Erythroblast (primary cell): Measurements from ENCODE around the gene CCL4.

Experiments
- DNase-seq, 2 experiments: peaks; one replicate each; lab custom pipeline; 2025; lab: John Stamatoyannopoulos, UW
- GATA1 ChIP-seq: IDR thresholded peaks from 2 replicates; pipeline ENCODE4 v1.6.1; 2011; ENCODE audit warnings: low read depth, mild to moderate bottlenecking, control low read depth, low read length, moderate library complexity
- POLR2A ChIP-seq: IDR thresholded peaks from 2 replicates; pipeline ENCODE4 v1.6.1; 2011; ENCODE audit warnings: mild to moderate bottlenecking, low read length

Gene CCL4

DNA sequence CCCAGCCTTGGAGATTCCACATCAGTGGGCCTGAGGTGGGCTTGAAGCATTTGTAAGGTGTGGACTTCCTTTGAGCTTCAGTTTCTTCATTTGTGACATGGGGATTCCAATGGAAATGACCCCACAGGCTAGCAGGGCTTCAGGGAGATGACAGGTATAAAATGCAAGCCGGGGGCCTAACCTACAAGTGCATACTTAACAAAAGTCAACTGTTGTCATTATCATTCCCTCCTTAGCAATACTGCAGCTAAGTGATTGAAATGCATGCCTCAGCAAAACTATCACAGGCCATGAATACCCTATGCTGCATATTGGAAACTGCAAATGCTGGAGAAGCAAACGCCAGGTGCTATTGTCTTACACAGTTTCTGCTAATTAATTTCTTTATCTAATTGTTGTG is 19.8 kb downstream of the CCL4 start:
- no peak for DNase-seq
- TF ChIP-seq POLR2A (no peak), GATA1 (no peak)

DNA sequence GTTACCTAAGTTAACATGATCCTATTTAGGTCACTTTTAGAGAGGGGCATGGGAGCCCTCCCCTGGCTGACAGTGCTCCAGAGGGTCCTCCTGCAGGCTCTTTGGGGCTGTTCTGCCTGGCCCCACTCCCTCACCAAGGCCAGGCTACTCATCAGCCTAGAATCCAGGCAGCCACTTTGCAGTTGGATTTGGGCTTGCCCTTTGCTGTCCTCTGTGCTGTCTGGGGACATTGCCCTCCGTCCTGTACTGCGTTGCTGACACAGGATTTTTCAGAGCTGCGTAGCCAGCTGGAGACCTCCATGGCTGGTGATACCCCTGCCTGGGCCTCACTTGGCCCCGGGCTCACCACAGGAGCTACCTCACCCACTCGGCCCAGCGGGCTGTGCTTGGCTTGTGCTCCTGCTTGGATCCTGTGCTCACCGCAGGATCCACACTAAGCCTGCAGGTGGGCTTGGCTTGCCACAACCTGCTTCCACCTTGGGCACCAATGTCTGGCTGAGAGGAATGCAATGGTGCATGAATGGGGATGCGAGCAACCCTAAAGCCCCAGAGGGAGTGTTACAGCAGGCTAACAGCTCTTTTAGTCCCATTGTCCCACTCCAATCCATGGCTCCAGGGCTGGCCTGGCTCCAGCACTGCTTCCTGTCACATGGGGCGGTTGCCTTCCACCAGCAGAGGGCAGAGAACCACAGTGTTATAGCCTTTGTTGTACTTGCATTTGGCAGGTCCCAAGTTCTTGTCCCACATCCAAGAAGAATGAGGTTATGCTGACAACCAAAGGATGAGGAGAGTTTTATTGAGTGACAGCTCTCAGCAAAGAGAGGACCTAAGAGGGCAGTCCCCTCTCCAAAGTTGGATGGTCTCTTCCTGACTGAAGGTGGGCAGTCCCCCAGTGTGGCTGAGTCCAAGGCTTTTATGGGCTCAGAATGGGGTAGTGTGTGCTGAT is 21.5 kb downstream of the CCL4 start:
- TF ChIP-seq POLR2A = no peak
- TF ChIP-seq GATA1 = no peak
- peak; percentile 27 to 45 for DNase-seq

DNA sequence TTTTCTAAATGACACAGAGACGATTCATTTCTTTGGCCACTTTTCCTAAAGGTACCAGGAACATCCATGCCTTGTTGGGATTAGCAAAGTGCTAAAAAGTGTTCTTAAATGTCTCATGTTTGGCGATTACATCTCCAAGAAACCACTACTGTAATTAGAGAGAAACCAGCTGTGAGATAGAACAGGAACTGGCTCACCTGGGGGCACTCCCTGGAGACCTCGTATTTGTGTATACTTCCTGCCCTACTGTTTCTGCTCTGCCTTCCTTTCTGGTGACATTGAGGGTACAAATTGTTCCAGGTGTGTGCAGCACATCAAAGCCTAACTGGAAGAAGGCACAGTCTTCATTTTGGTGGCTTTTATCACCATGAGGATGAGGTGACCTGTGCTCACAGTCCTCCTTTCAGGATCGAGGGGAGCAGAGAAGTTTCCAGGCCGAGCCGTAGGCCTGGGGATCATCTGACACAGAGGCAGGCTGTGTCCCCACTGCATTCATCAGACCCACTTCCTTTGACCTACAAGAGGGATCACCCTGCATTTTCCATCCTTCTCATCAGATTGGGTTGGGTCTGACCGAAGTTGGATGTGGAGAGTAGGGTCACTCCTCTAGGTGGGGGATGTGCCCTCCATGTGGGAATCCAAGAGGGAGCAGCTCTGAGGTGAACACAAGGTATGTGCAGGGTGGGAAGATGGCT is 23.7 kb downstream of the CCL4 start:
- DNase-seq = no peak
- TF ChIP-seq POLR2A = no peak
- TF ChIP-seq GATA1 = no peak

DNA sequence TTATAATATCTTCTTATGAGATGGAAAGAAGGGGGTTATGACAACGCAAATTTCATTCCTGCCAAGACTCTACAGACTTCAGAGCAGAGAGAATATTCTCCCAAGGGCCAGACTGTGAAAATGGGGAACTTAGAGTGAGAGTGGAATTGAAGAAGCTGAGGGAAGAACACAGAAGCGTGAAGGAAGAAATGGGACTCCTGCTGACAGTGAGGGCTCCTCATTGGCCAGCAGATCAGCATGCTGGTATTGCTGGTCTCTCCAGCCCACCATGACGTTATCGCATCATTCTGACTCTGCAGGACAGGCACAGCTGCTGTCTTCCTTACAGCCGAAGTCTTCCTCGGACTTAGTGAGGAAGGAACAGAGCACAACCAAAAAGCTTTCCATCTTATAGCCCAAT is 24.3 kb downstream of the CCL4 start:
- no peak for TF ChIP-seq GATA1
- no peak for TF ChIP-seq POLR2A
- no peak for DNase-seq

DNA sequence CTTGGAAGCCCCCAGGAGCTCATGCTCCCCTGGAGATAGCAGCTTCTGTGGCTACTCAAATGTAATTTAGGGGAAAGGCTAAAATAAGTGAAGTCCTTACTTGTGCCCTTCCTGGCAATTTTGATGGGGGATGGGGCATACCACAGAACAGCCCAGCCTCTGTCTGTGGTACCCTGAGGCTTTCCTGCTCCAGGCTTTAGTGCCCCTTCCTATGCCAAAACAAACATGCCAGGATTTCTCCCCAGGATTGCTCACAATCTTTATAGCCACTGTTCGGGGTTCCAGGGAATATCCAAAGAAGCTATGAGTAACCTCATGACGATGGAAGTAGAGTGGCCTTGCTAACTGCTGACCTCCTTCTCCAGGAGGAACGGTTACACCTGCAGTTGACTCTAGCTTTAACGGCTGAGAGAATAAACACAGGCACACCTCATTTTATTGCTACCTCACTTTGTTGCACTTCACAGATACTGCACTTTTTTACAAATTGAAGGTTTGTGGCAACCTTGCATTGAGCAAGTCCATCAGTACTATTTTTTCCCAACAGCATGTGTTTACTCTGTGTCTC is 24.9 kb downstream of the CCL4 start:
- no peak for DNase-seq
- no peak for TF ChIP-seq GATA1
- TF ChIP-seq POLR2A = no peak

DNA sequence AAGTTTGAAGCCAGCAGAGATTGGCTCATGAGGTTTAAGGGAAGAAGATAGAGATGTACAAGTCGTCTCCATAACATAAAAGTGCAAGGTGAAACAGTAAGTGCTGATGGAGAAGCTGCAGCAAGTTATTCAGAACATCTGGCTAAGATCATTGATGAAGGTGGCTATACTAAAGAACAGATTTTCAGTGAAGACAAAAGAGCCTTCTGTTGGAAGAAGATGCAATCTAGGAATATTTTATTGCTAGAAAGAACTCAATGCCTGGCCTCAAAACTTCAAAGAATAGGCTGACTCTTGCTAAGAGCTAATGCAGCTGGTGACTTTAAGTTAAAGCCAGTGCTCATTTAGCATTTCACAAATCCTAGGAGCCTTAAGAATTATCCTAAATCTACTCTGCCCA is 26.0 kb downstream of the CCL4 start:
- DNase-seq = no peak
- no peak for TF ChIP-seq GATA1
- TF ChIP-seq POLR2A = no peak

DNA sequence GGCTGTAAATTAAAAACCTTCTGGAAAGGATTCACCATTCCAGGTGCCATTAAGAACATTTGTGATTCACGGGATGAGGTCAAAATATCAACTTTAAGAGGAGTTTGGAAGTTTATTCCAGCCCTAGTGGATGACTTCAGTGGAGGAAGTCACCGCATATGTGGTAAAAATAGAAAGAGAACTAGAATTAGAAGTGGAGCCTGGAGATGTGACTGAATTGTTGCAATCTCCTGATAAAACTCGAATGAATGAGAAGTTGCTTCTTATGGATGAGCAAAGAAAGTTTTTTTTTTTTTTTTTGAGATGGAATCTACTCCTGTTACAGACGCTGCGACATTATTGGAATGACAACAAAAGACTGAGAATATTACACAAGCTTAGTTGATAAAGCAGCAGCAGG is 26.7 kb downstream of the CCL4 start:
- DNase-seq = no peak
- TF ChIP-seq POLR2A (no peak), GATA1 (no peak)

DNA sequence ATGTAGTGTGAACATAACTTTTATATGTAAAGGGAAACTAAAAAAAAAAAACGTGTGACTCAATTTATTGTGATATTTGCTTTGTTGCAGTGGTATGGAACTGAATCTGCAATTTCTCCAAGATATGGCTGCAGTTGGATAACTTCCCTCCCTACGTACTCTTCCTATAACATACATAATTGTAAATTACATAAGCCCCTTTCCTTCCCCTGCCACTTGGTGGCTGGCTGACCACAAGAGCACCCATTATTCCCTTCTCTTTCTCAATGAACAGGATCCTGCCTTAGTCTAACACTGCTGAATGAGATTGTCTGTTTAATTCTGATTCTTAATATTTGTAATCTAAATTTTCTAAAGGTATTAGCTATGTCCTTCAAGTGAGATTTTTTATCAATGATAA is 27.8 kb downstream of the CCL4 start:
- DNase-seq = no peak
- TF ChIP-seq POLR2A (no peak), GATA1 (no peak)

DNA sequence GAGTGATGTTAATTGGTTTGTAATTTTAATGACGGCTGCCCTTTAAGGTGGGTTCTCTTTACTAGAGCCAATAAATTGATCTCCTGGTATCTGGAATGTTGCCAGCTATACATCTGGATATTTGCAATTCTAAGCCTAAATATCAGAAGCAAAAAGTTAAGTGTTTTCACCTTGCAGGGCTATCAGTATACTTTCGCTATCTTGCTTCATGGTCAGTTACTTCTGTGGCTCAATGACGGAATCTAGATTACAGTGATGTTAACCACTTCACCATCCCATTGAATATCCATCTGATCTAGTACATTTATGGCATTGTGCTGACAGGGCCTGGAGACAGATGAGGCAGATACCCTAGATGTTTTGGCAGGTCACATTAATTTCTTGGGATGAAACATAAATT is 28.3 kb downstream of the CCL4 start:
- DNase-seq = no peak
- no peak for TF ChIP-seq POLR2A
- no peak for TF ChIP-seq GATA1

DNA sequence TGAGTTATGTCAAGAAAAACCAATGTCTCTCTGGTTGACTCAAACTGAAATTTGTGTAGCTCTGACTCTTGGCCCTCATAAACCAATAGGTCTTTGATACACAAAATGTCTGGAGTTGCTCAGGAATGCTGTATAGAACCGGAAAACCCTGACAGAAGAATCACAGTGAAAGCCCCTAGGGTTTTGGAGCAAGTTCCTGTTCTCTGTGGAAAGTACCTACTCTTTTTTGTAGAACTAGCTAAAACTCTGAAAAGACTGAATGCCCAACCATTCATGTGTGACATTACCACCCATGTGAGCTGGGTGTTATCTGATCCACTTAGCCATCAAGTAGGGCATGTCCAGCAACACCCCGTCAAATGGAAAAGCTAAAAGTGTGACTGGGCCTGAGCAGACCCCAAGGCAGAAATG is 28.8 kb downstream of the CCL4 start:
- no peak for DNase-seq
- no peak for TF ChIP-seq GATA1
- TF ChIP-seq POLR2A = no peak

DNA sequence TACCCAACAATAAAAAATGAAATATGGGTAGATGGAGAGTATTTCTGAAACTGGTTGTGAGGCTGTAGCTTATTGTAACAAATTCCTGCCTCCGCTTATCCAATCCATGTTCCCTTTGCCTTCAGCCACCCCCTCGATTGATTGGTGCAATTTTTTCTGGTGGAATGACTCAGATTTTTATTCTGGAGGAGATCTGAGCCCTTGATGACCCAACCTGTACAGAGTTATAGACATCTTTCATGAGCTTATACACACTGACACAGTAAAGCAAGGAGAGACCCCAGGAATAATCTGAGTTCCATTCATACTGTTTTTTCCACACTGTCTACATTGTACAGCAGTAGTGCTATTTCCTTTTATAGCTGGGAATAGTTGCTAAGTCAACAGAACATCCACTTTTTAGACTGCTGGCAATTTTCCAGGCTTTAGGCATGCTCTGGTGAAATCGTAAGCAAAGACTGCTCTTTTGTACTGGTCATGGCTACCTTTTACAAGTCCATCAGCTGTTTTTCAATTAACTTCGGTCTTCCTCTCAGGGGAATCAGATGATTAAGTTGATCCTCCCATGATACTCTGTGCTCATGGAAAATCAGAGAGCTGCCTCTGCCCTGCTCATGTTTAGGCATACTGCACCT is 30.1 kb downstream of the CCL4 start:
- no peak for DNase-seq
- TF ChIP-seq GATA1 (no peak), POLR2A (no peak)

DNA sequence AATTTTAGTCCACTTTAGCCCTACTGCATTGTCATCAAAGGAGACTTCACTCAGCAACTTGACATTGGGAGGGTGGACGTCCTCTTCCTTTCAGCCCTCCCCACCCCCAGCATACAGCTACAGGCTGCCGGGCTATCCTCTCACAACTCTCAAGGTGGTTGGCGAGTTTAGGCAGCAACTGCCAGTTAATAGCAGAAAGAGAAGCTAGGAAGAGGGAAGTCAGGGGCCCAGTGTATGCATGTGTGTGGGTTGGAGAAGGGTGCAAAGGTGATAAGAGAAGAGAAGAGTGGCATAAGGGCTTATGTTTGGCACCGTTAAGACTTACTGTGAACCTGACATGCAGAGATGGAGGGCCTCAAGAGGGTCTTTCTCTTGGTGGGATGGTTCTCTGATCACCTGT is 31.8 kb downstream of the CCL4 start:
- no peak for DNase-seq
- TF ChIP-seq POLR2A = no peak

DNA sequence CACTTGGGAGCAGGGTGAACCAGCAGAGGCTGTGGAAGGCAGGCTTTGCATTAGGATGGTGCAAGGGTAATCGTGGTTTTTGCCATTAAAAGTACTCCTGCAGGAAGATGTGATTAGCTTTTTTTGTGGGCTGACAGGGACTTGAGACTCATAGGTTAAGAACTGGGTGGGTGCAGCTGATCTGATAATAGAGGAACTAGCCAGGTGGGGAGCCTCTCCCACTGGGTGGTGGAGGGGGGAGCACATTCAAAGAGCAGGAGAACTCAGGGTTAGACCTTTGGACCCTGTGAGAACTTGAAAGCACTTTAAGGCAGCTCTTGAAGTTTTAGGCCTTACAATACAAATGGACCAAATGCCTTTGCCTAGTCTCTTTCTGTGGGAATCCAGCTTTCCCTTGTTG is 32.4 kb downstream of the CCL4 start:
- DNase-seq = no peak
- no peak for TF ChIP-seq GATA1
- TF ChIP-seq POLR2A = no peak

DNA sequence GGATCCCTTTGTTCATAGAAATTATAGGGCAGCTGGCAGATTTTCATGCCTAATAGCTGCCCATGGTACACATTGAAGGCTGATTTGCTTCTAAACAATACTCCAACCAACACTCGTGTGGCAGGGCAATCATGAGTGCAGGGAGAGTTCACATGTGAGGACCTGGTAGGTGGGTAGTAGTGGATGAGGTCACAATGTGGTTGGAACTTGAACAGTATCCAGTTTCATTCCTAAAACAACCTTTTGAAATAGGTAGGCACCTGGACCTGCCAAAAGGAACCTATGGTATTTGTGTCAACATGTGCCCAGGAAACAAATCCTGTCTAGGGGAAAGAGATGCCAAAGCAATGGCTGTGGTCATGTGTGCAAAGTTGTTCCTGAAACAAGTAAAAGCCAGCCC is 32.8 kb downstream of the CCL4 start:
- TF ChIP-seq POLR2A = no peak
- TF ChIP-seq GATA1 = no peak
- DNase-seq = no peak
